Muscle layer of colon (tissue), 2 donors: ENCODE data around the gene DISC1.

Experiments used
- H3K27ac ChIP-seq: one replicate; pipeline ENCODE4 v1.7.0; 2013; ENCODE audit warnings: low read depth, mild to moderate bottlenecking, low read length, moderate library complexity
- H3K27me3 ChIP-seq, 2 donors: one replicate each; pipeline ENCODE4 v1.7.0; 2013; ENCODE audit warnings: low read length in 2 of 2, mild to moderate bottlenecking in 2 of 2; ENCODE audit not compliant: insufficient read depth in 2 of 2, control insufficient read depth in 1 of 2
- H3K36me3 ChIP-seq: one replicate; pipeline ENCODE4 v1.7.0; 2013; ENCODE audit warnings: mild to moderate bottlenecking, low read length; ENCODE audit not compliant: insufficient read depth
- H3K4me1 ChIP-seq: one replicate; pipeline ENCODE4 v1.7.0; 2013; ENCODE audit warnings: mild to moderate bottlenecking, low read length; ENCODE audit not compliant: insufficient read depth
- H3K4me3 ChIP-seq, 2 donors: one replicate each; pipeline ENCODE4 v1.7.0; 2013; ENCODE audit warnings: low read length in 2 of 2, low read depth in 1 of 2, mild to moderate bottlenecking in 1 of 2, moderate library complexity in 1 of 2
- H3K9ac ChIP-seq: one replicate; pipeline ENCODE4 v1.7.0; 2013; ENCODE audit warnings: low read length
- H3K9me3 ChIP-seq: one replicate; pipeline ENCODE4 v1.7.0; 2013; ENCODE audit warnings: mild to moderate bottlenecking, low read length
- donor health status: abdominal sarcoma.
- donor health status: Adenocarcinoma of cecum.

Gene DISC1

DNA sequence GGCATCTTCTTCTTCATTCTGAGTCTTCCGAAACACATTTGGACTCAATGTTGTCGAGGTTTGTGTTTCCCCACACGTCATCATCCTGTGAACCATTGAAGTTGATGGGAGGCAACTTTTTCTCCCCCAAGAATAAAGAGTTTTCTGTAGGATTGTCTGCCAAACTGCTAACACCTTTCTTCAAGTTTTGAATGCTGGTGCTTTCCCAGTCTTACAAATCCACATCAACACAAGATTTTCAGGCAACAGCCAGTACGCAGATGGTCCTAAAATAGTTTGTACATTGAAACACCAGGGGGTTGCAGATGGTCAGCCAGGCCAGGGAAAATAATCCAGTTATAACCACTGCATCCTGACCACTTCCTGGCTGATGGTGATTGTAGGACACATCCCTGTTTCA, 187.9 kb downstream of the DISC1 start:
- Histone ChIP-seq H3K4me3 (no peak overlapping the region), H3K9ac (no peak overlapping the region)

DNA sequence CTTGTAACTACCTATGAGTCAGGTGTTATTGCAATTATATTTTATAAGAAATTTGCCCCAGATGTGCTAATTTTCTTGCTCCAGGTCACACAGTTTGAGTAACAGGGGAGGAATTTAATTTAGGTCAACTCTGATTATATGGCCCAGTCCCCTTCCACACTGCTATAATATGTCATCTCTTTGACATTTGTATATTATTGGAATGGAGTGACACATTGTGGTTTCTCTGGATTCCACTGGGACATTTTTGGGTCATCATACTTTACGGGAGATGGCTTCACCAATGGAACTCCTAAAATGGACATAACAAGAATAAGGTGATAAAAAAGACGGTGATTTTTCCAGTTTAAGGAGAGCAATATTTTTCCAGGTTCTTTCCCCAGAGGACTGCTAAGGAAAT, 191.2 kb downstream of the DISC1 start:
- H3K27ac ChIP-seq: no peak overlapping the region

More for the DNA sequence above, 187.9 kb downstream of the DISC1 start:
- H3K27me3 ChIP-seq: no peaks in the 10 kb centered on the region
- no peak overlapping the region for H3K27ac ChIP-seq
- H3K9me3 ChIP-seq: no peaks in the 10 kb centered on the region
- no peaks in the 10 kb centered on the region for H3K4me1 ChIP-seq
- H3K36me3 ChIP-seq: no peaks in the 10 kb centered on the region

DNA sequence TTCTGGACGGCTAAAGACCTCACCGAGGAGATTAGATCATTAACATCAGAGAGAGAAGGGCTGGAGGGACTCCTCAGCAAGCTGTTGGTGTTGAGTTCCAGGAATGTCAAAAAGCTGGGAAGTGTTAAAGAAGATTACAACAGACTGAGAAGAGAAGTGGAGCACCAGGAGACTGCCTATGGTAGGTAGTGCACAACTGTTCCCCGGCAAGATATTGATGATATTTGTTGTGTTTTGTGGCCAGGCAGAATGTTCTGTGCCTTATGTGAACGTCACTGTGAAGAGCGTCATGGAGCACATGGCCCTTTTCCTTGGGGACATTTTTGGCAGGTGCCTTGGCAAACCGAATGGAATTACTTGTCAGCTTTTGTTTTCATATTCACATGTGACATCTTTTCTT, 191.7 kb downstream of the DISC1 start:
- H3K27ac ChIP-seq: no peak overlapping the region
- H3K4me1 ChIP-seq: no peaks in the 10 kb centered on the region
- no peaks in the 10 kb centered on the region for H3K9me3 ChIP-seq
- H3K36me3 ChIP-seq: no peaks in the 10 kb centered on the region
- no peak overlapping the region for H3K9ac ChIP-seq
- H3K27me3 ChIP-seq: no peaks in the 10 kb centered on the region
- no peak overlapping the region for H3K4me3 ChIP-seq

More for the DNA sequence above, 191.2 kb downstream of the DISC1 start:
- no peaks in the 10 kb centered on the region for H3K4me1 ChIP-seq
- no peaks in the 10 kb centered on the region for H3K36me3 ChIP-seq
- H3K4me3 ChIP-seq: no peak overlapping the region
- no peak overlapping the region for H3K9ac ChIP-seq
- H3K9me3 ChIP-seq: no peaks in the 10 kb centered on the region
- H3K27me3 ChIP-seq: no peaks in the 10 kb centered on the region

DNA sequence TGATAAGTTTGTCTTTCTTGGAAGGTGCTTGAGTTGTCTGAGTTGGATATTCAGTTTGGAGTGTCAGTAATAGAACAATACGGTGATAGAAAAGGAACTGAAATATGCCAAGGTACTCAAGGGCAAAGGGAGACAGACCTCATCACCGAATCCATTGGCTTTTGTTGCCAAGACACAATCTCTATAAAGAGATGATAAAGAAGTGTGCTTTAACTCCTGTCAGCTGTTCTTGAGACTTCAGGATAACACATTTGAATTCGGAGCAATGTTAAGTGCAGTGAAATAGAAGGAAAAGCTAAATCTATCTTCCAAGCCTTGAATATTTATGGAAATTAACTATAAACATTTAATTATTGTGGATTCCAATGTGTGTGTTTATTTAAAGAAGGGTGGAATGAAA, 194.7 kb downstream of the DISC1 start:
- H3K9ac ChIP-seq: no peak overlapping the region
- H3K9me3 ChIP-seq: no peaks in the 10 kb centered on the region
- no peak overlapping the region for H3K4me3 ChIP-seq
- no peaks in the 10 kb centered on the region for H3K4me1 ChIP-seq
- no peak overlapping the region for H3K27ac ChIP-seq
- no peaks in the 10 kb centered on the region for H3K36me3 ChIP-seq
- no peaks in the 10 kb centered on the region for H3K27me3 ChIP-seq

DNA sequence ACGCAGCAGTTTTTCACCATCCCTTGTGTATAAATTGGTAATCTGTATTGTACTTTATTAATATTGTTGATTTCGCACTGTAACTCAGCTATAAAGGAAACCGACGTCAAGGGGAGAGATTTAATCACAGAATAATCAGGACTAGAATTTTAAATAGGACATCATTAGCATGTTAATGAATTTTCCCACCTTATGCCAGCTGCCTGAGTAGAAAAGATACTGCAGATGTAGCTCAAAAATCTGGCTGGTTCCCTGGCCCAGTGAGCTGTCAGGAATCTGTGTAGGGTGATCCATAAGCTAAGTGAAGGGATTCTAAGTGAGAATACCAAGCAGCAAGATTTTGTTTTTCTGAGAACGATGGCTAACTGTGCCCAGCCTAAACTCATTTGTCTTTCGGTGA, 195.5 kb downstream of the DISC1 start:
- Histone ChIP-seq H3K36me3 (no peaks in the 10 kb centered on the region), H3K9ac (no peak overlapping the region), H3K27me3 (no peaks in the 10 kb centered on the region), H3K9me3 (no peaks in the 10 kb centered on the region), H3K4me1 (no peaks in the 10 kb centered on the region), H3K4me3 (no peak overlapping the region), H3K27ac (no peak overlapping the region)

DNA sequence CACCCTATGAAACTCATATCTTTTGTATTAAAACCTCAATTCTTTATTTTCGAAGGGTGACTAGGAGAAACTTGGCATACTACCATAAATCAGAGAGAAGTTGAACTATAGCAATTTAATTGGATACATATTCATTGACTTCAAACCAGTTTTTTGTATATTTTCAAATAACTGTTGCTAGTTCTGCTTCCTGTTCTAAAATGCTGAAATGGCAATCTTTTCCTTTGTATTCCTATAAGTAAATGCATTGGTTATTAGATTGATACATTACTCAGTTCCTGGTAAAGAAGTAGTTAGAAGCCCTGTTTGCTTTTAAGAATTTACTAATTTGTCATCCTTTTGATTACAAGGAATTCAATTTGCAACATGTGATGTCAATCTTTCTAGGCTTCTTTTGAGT, 200.0 kb downstream of the DISC1 start:
- H3K4me1 ChIP-seq: no peaks in the 10 kb centered on the region
- no peak overlapping the region for H3K4me3 ChIP-seq
- no peak overlapping the region for H3K9ac ChIP-seq
- no peaks in the 10 kb centered on the region for H3K36me3 ChIP-seq
- no peaks in the 10 kb centered on the region for H3K27me3 ChIP-seq
- no peaks in the 10 kb centered on the region for H3K9me3 ChIP-seq
- H3K27ac ChIP-seq: no peak overlapping the region

DNA sequence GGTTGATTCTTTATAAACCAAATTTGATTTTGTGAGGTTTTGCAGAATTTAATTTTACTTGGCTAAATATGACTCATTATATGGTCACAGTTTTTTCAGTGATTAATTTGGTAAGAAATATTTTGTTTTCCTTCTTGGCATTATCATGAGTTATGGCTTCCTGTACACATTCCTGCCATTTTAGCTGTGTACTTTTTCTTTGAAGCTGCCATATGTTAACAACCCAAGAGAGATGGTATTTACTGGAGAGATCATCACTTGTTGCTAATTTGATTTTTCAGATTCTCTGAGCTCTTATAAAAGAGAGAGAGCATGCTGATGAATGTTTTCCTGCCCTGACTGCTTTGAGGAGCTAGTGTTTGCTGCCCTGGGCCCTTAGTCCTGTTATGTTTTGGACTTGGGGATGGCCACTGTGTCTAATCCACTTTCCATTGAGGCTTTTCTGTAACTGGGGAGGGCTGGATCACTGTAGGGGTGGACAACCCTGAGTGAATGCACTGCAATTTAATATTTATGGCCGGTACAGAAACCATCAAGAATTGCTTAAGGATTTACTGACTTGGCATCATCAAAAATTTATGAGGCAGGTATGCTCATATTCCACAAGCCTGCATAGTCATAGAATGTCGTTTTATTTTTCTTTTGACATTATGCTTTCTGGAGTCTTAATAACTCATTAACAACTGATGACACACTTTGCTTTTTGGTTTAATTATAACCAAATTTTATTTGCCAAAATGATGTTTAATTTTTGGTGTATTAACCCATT, 200.9 kb downstream of the DISC1 start:
- no peak overlapping the region for H3K9ac ChIP-seq
- no peaks in the 10 kb centered on the region for H3K27me3 ChIP-seq
- H3K9me3 ChIP-seq: no peaks in the 10 kb centered on the region
- no peak overlapping the region for H3K4me3 ChIP-seq
- H3K4me1 ChIP-seq: no peaks in the 10 kb centered on the region
- no peaks in the 10 kb centered on the region for H3K36me3 ChIP-seq
- H3K27ac ChIP-seq: no peak overlapping the region

DNA sequence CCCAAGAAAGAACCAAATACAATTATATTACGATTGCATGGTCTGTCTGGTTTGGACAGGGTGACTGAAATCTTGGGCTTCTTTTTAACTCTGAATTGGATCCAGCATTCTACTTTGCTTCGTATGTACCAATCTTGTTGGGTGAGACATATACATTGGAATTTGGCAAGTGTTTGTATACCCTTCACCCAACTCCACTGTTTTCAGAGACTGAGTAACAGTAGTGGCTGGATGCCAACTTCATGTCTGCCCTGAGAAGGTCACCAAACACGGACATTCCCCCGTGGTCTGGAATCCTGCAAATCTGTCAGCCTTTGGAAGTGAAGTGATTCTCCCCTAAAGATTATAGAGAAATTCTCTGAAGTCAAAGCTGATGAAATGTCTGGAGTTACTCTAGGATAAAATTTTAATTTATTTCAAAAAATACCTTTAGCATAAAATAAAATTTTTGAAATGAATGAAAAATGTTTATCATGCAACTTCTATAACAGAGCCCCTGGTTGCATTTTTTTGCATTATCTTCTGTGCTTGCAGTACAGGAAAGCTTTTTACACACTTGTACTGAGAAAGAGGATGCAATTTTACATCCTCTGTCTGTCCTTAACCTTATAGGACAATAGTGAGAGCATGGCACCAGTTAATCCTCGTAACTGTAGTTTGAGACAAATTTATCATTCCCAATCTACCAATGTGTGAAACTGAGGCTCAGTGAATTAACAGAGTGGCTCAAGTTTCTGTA, 201.8 kb downstream of the DISC1 start:
- no peak overlapping the region for H3K4me3 ChIP-seq
- no peak overlapping the region for H3K9ac ChIP-seq
- no peaks in the 10 kb centered on the region for H3K27me3 ChIP-seq
- no peaks in the 10 kb centered on the region for H3K4me1 ChIP-seq
- H3K9me3 ChIP-seq: no peaks in the 10 kb centered on the region
- H3K36me3 ChIP-seq: no peaks in the 10 kb centered on the region
- no peak overlapping the region for H3K27ac ChIP-seq

DNA sequence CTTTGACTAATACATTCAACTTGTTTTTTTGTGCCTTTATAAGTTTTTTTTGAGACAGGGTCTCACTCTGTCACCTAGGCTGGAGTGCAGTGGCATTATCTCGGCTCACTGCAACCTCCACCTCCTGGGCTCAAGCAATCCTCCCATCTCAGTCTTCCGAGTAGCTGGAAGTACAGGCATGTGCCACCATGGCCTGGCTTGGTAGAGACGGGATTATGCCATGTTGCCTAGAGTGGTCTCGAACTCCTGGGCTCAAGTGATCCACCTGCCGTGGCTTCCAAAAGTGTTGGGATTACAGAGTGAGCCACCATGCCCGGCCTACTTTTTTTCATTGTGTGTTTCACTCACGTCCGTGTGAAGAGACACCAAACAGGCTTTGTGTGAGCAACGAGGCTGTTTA, 202.7 kb downstream of the DISC1 start:
- H3K9ac ChIP-seq: no peak overlapping the region
- no peak overlapping the region for H3K27ac ChIP-seq
- H3K36me3 ChIP-seq: no peaks in the 10 kb centered on the region
- H3K27me3 ChIP-seq: no peaks in the 10 kb centered on the region
- H3K4me3 ChIP-seq: no peak overlapping the region
- H3K4me1 ChIP-seq: no peaks in the 10 kb centered on the region
- no peaks in the 10 kb centered on the region for H3K9me3 ChIP-seq

DNA sequence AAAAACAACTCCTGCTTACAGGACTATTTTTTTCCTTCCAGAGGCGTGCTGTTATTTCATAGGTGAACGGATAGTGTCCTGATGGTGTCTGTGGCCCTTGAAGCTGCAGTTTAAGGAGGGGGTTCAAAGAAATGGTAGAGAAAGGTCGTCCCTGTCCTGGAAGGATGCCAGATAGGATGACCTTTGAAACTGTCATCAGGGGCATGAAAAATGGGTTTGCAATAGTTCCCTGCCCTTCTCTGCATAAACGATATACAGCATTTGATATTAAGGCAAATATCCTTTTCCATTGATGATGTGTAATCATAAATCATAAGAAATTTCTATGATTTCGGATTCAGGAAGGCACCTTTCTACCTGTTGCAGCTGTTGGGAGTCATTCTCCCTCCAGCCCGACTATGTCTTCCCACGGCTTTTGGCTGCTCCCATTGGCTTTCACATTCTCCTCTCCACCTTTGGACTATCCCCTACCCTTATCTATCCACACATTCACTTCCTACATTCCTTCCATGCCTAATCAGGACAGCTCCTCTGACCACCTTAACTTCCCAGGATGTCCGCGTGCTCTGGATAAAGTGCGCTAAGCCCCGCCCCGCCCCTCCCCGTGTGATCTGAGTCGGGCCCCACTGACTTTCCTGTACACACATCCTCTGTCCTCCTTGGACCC, 209.8 kb downstream of the DISC1 start:
- Histone ChIP-seq H3K4me3 (no peak overlapping the region), H3K9ac (no peak overlapping the region), H3K27ac (no peak overlapping the region)

DNA sequence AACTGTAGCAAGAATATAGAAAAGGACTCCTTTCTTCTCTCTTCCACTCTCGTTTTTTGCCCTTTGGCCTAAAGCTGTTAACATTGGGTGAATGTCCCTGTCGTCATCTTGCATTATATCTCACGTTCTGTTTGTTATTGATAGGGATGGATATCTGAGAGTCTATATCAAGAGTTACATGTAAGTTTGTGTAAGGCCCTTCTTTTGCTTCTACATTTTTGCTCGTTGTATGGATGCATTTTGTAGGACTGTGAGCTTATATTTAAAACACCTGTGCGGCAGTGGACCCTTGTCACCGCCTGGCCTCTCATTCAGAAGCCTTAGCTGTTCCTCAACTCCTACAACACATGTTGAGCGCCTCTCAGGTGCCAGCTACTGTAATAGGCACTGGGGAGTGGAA, 211.9 kb downstream of the DISC1 start:
- Histone ChIP-seq H3K36me3 (no peaks in the 10 kb centered on the region), H3K9me3 (no peaks in the 10 kb centered on the region), H3K4me3 (no peak overlapping the region), H3K4me1 (no peaks in the 10 kb centered on the region), H3K27ac (no peak overlapping the region), H3K27me3 (no peaks in the 10 kb centered on the region), H3K9ac (no peak overlapping the region)

More for the DNA sequence above, 209.8 kb downstream of the DISC1 start:
- Histone ChIP-seq H3K9me3 (no peaks in the 10 kb centered on the region), H3K4me1 (no peaks in the 10 kb centered on the region), H3K27me3 (no peaks in the 10 kb centered on the region), H3K36me3 (no peaks in the 10 kb centered on the region)
